ENCODE data around the gene COA1.
"Not testable (repeated sequence)": the region's sequence is repeated elsewhere in the genome, so short reads cannot be mapped to it uniquely, and the experiment has no call there.

COA1 gene

DNA sequence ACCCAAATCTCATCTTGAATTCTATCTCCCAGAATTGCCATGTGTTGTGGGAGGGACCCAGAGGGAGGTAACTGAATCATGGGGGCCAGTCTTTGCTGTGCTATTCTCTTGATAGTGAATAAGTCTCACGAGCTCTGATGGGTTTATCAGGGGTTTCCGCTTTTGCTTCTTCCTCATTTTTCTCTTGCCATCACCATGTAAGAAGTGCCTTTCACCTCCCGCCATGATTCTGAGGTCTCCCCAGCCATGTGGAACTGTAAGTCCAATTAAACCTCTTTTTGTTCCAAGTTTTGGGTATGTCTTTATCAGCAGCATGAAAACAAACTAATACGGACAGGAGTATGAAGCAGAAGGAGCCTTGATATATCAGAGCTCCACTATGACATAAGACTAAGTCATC is 41.5 kb downstream of the COA1 start:
- DNase-seq (ENCODE audit: low spot score) = not testable (repeated sequence)

DNA sequence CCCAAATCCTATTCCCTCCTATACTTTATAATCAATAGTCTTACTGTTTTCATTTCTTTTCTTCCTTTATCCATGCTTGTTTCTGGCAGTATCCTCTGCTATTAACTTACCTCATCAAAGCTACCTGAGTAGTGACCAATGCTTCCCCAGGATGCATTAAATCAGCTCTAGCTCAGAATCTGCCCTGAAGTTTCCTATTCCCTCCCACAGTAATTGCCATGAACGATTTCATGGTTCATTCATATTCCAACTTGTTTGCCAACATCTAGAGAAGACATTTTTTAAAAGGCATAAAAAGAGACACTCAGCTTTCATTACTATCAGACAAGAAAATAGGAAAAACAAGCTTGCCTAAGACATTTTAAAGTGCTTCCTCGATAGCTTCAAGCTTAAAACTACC is 42.3 kb downstream of the COA1 start:
- no peak for DNase-seq (ENCODE audit: low spot score)

DNA sequence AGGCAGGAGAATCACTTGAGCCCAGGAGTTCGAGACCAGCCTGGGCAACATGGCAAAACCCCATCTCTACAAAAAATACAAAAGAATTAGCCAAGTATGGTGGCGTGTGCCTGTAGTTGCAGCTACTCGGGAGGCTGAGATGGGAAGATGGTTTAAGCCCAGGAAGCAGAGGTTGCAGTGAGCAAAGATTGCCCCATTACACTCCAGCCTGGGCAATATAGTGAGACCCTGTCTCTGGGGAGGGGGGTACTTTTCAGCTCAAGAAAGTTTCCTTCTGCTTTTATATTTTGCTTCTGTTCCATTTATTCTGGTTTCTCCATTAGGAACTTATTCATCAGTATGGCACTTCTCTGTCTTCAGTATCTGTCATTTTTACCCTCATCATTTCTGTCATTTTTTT is 48.6 kb downstream of the COA1 start:
- DNase-seq (ENCODE audit: low spot score) = no peak

DNA sequence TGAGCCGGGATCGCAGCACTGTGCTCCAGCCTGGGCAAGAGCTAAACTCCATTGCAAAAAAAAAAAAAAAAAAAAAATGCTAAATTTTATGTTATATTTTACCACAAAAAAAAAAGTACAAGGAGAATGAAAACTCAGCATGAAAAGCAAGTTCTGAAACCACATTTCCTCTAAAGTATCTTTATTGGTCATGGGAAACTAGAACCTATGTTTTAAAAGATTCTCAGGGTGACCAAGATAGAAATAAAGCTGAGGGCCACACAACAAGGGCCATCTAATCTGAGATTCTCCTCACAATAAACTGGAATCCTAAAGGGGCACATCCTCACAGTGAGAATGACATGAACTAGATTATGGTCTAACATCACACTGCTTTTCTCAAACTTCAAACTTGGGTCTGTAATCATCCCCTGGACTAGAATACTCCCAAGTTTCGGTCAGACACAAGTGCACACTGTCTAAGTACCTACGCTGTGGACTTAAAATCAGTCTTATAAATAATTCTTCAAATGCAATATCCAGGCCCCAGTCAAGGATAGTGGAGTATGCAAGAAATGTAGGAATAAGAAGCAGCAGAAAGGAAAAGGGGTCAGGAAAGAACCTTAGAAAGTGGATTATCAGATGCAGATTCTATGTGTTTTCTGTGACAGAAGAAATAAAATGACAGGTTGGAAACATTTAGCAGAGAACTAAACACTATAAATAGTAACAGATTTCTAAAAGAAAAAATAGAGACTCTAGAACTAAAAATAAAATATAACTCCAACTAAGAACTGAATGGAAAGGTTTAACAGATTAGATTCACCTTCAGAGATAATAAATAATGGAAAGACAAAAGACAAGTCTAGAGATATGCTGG is 49.9 kb downstream of the COA1 start:
- DNase-seq (ENCODE audit: low spot score) = no peak

- DNase-seq (ENCODE audit: low spot score) = no peak
These were observed 51.0 kb downstream of the COA1 start for GRCh38 chr7:43678315-43678714.

DNA sequence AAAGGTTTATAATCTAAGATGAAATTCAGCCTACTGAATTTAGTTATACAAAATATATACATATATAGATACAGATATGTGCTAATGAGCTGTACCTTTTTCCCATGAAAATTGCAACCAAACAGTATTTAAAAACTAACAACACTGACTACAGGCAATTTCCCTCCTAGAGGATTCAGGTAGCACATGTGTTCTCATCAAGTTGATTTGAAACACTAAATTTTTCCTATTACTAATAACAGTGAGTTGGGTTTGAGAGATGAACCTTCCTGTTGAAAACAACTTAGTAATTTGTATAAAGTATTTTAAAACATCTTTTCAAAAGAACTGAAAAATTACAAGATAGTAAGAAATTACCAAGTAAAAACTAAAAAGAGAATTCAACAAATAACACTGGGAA is 51.5 kb downstream of the COA1 start:
- no peak for DNase-seq (ENCODE audit: low spot score)

- no peak for DNase-seq (ENCODE audit: low spot score)
These were observed 54.5 kb downstream of the COA1 start for GRCh38 chr7:43674559-43675436.

DNA sequence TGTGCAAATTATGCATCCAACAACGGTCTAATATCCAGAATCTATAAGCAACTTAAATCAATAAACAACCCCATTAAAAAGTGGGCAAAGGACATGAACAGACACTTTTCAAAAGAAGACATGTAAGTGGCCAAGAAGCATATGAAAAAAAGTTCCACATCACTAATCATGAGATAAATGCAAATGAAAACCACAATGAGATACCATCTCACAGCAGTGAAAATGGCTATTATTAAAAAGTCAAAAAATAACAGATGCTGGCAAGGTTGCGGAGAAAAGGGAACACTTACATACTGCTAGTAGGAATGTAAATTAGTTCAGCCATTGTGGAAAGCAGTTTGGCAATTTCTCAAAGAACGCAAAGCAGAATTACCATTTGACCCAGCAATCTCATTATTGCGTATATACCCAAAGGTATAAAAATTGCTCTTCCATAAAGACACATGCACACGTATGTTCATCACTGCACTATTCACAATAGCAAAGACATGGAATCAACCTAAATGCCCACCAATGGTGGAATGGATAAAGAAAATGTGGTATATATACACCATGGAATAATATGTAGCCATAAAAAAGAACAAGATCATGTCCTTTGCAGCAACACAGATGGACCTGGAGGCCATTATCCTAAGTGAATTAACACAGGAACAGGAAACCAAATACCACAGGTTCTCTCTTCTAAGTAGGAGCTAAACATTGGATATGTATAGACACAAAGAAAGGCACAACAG is 55.9 kb downstream of the COA1 start:
- DNase-seq (ENCODE audit: low spot score) = not testable (repeated sequence)

DNA sequence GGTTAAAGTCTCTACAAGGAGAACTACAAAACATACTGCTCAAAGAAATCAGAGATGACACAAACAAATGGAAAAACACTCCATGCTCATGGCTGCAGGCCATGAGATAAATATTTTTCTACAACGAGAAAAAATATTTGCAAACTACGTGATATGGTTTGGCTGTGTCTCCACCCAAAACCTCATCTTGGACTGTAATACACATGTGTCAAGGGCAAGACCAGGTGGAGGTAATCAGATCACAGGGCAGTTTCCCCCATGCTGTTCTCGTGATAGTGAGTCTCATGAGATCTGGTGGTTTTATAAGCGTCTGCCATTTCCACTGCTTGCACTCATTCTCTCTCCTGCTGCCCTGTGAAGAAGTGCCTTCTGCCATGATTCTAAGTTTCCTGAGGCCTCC is 57.8 kb downstream of the COA1 start:
- no peak for DNase-seq (ENCODE audit: low spot score)

GRCh38 chr7:43669286-43670081 is 59.8 kb downstream of the COA1 start:
- no peak for DNase-seq (ENCODE audit: low spot score)

DNA sequence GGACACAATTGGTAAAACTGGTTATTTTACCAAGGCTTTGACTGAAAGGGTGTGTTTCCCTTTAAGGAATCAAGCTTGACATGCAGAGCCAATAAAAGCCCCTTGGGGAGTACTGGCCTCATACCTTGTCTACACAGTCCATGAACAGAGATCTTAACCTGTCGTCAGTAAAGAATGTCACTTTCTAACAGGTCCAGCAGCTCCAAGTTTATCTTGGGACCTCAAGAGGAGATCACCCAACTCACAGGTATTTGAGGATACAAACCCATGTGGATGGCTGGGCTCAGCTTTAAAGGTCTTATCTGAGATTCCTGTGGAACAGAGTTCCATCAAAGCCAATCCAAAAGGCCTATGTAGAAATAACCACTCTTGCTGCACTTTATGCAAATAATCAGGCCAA is 61.3 kb downstream of the COA1 start:
- no peak for DNase-seq (ENCODE audit: low spot score)

DNA sequence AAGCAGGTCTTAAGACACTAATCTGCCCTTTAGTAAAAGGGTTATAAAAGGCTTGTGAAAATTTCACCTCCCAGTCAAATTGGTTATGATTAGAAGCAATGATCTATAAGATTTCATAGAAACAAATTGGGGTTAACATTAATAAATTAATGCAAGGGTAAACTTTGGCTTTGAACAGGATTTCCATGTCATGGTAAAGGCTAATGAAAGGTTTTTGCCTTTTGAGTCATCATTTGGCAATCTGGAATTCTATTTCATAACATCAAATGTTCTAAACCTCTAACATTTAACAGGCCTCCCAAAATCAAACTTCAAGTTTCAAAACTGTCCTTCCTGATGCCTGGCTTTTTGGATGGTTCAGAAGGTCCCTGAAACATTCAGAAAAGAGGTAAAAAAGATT is 62.4 kb downstream of the COA1 start:
- DNase-seq (ENCODE audit: low spot score) = no peak

- no peak for DNase-seq (ENCODE audit: low spot score)
These were observed 64.6 kb downstream of the COA1 start for GRCh38 chr7:43664681-43665080.

GRCh38 chr7:43660141-43660540 is 69.2 kb downstream of the COA1 start:
- DNase-seq (ENCODE audit: low spot score) = no peak

GRCh38 chr7:43659549-43659896 is 69.8 kb downstream of the COA1 start:
- no peak for DNase-seq (ENCODE audit: low spot score)

GRCh38 chr7:43658718-43659548 is 70.4 kb downstream of the COA1 start:
- no peak for DNase-seq (ENCODE audit: low spot score)

DNA sequence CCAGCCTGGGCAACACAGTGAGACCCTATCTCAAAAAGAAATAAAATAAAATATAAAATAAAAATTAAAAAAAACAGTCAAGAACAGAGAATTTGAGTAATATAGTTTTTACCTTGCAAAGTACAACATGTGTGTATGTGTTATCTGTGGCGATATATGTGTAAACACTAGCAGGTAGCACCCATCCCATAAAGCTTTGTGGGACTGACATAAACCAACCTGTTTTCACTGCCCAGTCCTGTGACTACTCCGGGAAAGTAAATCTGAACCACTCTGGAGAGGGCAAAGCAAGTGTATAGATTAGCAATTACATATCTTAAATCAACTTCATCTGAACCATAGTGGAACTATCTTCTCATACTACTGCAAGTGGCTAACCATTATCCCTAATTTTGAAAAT is 72.3 kb downstream of the COA1 start:
- DNase-seq (ENCODE audit: low spot score) = no peak

GRCh38 chr7:43655584-43655983 is 73.7 kb downstream of the COA1 start:
- no peak for DNase-seq (ENCODE audit: low spot score)

GRCh38 chr7:43653891-43654504 is 75.3 kb downstream of the COA1 start:
- DNase-seq (ENCODE audit: low spot score) = no peak

GRCh38 chr7:43653466-43653865 is 75.9 kb downstream of the COA1 start:
- no peak for DNase-seq (ENCODE audit: low spot score)

Data from pons (tissue), 1 donor.